AG04449 (cell line): Measurements from ENCODE around the gene PRKCH.
A peak's percentile ranks its signal among the peaks of the same experiment; 100 is the strongest.

Experiments
- CTCF ChIA-PET: fragments of 350-600 bp; formaldehyde crosslinking; extraction: SDS; loops from one replicate; lab custom pipeline; 2021; ENCODE audit warnings: antibody characterized with exemption; lab: Yijun Ruan, JAX
- POLR2A ChIA-PET: fragments of 400-600, 350-600 bp; formaldehyde crosslinking; extraction: SDS; loops from one replicate; lab custom pipeline; 2020; ENCODE audit warnings: antibody characterized with exemption, inconsistent platforms; lab: Yijun Ruan, JAX
- DNase-seq: peaks from one replicate; pipeline ENCODE4 v3.0.0-alpha.2; 2010; ENCODE audit warnings: low read depth, low spot score
- H3K4me3 ChIP-seq: 2 replicates; pipeline ENCODE4 v1.5.1; 2011; ENCODE audit warnings: low read depth, mild to moderate bottlenecking, control low read depth, low read length
- CTCF ChIP-seq: IDR thresholded peaks from one replicate; pipeline ENCODE4 v1.5.1; 2011; ENCODE audit warnings: mild to moderate bottlenecking, moderate library complexity, low read length, control low read depth, inconsistent platforms; ENCODE audit not compliant: insufficient read depth; ENCODE audit errors: missing control alignments

PRKCH gene

GRCh38 chr14:61491224-61491623 lies 169.8 kb downstream of the PRKCH start:
- CTCF ChIA-PET: interaction anchor here (1.0 to 9.1 kb wide), 2 partner anchors 10 to 18 kb away, joined by 3 to 108 read pairs; no protein-coding TSS in a partner anchor
- POLR2A ChIA-PET: no interaction called here

GRCh38 chr14:61491876-61492434 lies 170.6 kb downstream of the PRKCH start:
- no peak for TF ChIP-seq CTCF
- DNase-seq: no peak
- ChIA-PET POLR2A (no interaction called here), CTCF (interaction anchor here (0.9 to 9.1 kb wide), 5 partner anchors 12 to 260 kb away, joined by 3 to 108 read pairs (median 5); no protein-coding TSS in a partner anchor)
- H3K4me3 ChIP-seq: no peak overlapping the region

More at GRCh38 chr14:61491224-61491623, 169.8 kb downstream of the PRKCH start:
- no peak overlapping the region for H3K4me3 ChIP-seq
- no peak for TF ChIP-seq CTCF
- DNase-seq: no peak

GRCh38 chr14:61492474-61492873 lies 171.1 kb downstream of the PRKCH start:
- no peak overlapping the region for H3K4me3 ChIP-seq
- DNase-seq: no peak
- ChIA-PET POLR2A (no interaction called here), CTCF (interaction anchor here (0.9 to 9.1 kb wide), 5 partner anchors 12 to 260 kb away, joined by 3 to 108 read pairs (median 5); no protein-coding TSS in a partner anchor)
- TF ChIP-seq CTCF: no peak

- no peak for TF ChIP-seq CTCF
- peak; percentile 89 for DNase-seq
- ChIA-PET POLR2A (interaction anchor here (0.9 to 1.1 kb wide), 3 partner anchors 77 to 238 kb away, joined by 3 read pairs; partner anchors contain the start of gene HIF1A), CTCF (interaction anchor here (1.2 to 9.1 kb wide), 6 partner anchors 13 to 161 kb away, joined by 3 to 108 read pairs (median 4); no protein-coding TSS in a partner anchor)
- no peak overlapping the region; the same call in 1 of the 2 replicates for H3K4me3 ChIP-seq
These were observed 171.9 kb downstream of the PRKCH start for GRCh38 chr14:61493239-61493638.

GRCh38 chr14:61494018-61494417 lies 172.6 kb downstream of the PRKCH start:
- POLR2A ChIA-PET: interaction anchor here (1.1 kb wide), 1 partner anchor 76 kb away, joined by 3 read pairs; no protein-coding TSS in a partner anchor
- CTCF ChIA-PET: interaction anchor here (1.2 to 9.1 kb wide), 6 partner anchors 12 to 161 kb away, joined by 3 to 108 read pairs (median 4); no protein-coding TSS in a partner anchor
- no peak for DNase-seq
- TF ChIP-seq CTCF: no peak
- no peak overlapping the region for H3K4me3 ChIP-seq

- POLR2A ChIA-PET: no interaction called here
- no peak overlapping the region for H3K4me3 ChIP-seq
- no peak for DNase-seq
- no peak for TF ChIP-seq CTCF
- CTCF ChIA-PET: interaction anchor here (9.1 kb wide), 1 partner anchor 23 kb away, joined by 108 read pairs; no protein-coding TSS in a partner anchor
These were observed 174.4 kb downstream of the PRKCH start for GRCh38 chr14:61495809-61496208.
